Activated T-cell treated with anti-CD3 and anti-CD28 coated beads, Interleukin-2, amount 50 U/mL, for 24 hours (primary cell): Measurements from ENCODE around the gene SOCS1.
A peak's percentile ranks its signal among the peaks of the same experiment; 100 is the strongest.
"Not testable (repeated sequence)": the region's sequence is repeated elsewhere in the genome, so short reads cannot be mapped to it uniquely, and the experiment has no call there.

Experiments used
- DNase-seq: peaks from one replicate; pipeline ENCODE4 v3.0.0-alpha.2; 2020
- H3K27ac Mint-ChIP-seq: 2 replicates; pipeline ENCODE4 v1.8.0; 2020; ENCODE audit warnings: mild to moderate bottlenecking, mixed read lengths
- H3K27me3 Mint-ChIP-seq: 2 replicates; pipeline ENCODE4 v1.8.0; 2020; ENCODE audit warnings: mixed read lengths
- H3K36me3 Mint-ChIP-seq: 2 replicates; pipeline ENCODE4 v1.8.0; 2020; ENCODE audit warnings: low read depth, mixed read lengths
- H3K4me1 Mint-ChIP-seq: 2 replicates; pipeline ENCODE4 v1.8.0; 2020; ENCODE audit warnings: low read depth, mixed read lengths
- H3K4me3 Mint-ChIP-seq: 2 replicates; pipeline ENCODE4 v1.8.0; 2020; ENCODE audit warnings: mild to moderate bottlenecking, moderate library complexity, mixed read lengths
- H3K9me3 Mint-ChIP-seq: 2 replicates; pipeline ENCODE4 v1.8.0; 2020; ENCODE audit warnings: mixed read lengths

The SOCS1 gene

DNA sequence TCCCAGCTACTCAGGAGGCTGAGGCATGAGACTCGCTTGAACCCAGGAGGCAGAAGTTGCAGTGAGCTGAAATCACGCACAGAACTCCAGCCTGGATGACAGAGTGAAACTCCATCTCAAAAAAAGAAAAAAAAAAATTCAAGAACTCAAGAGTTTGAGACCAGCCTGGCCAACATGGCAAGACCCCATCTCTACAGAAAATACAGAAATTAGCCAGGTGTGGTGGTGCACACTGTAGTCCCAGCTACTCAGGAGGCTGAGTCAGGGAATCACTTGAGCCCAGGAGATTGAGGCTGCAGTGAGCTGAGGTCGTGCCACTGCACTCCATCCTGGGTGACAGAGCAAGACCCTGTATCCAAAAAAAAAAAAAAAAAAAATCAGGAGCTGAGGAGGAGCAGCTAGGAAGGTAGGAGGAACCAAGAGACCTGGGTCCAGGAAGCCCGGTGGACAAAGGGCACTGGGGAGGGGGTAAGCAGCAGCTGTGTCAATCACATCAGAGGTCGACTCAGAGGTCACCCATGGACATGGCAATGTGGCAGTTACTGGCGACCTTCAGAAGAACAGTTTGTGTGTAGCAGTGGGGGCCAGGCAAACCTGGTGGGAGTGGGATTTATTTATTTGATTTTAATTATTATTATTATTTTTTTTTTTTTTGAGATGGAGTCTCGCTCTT, 36.2 kb upstream of the SOCS1 start:
- Mint-ChIP-seq H3K36me3 (no peaks in the 10 kb centered on the region), H3K27me3 (peaks cover 5% of the 10 kb centered on the region), H3K27ac (no peak overlapping the region), H3K4me3 (no peak overlapping the region), H3K4me1 (peaks cover 23% of the 10 kb centered on the region), H3K9me3 (no peaks in the 10 kb centered on the region)
- no peak for DNase-seq

DNA sequence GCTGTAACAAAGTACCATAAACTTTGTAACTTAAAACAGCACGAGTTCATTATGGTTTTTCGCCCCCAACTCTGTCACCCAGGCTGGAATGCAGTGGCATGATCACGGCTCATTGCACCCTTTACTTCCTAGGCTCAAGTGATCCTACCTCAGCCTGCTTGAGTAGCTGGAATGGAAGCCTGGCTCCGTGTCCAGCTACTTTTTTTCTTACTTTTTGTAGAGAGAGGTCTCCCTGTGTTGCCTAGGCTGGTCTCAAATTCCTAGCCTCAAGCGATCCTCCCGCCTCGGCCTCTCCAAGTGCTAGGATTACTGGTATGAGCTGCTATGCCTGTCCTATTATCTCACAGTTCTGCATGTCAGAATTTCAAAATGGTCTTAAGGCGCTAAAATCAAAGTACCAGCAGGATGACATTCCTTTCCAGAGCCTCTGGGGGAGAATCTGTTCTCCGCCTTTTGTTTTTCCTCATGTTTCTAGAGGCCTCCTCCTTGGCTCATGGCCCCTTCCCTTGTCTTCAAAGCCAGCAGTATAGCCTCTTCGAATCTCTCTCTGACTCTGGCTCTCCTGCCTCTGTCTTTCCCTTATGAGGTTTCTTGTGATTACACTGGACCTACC, 35.2 kb upstream of the SOCS1 start:
- Mint-ChIP-seq H3K27ac (no peak overlapping the region), H3K9me3 (no peaks in the 10 kb centered on the region), H3K27me3 (peaks cover 5% of the 10 kb centered on the region), H3K4me3 (no peak overlapping the region), H3K36me3 (no peaks in the 10 kb centered on the region), H3K4me1 (peaks cover 22% of the 10 kb centered on the region)
- no peak for DNase-seq

DNA sequence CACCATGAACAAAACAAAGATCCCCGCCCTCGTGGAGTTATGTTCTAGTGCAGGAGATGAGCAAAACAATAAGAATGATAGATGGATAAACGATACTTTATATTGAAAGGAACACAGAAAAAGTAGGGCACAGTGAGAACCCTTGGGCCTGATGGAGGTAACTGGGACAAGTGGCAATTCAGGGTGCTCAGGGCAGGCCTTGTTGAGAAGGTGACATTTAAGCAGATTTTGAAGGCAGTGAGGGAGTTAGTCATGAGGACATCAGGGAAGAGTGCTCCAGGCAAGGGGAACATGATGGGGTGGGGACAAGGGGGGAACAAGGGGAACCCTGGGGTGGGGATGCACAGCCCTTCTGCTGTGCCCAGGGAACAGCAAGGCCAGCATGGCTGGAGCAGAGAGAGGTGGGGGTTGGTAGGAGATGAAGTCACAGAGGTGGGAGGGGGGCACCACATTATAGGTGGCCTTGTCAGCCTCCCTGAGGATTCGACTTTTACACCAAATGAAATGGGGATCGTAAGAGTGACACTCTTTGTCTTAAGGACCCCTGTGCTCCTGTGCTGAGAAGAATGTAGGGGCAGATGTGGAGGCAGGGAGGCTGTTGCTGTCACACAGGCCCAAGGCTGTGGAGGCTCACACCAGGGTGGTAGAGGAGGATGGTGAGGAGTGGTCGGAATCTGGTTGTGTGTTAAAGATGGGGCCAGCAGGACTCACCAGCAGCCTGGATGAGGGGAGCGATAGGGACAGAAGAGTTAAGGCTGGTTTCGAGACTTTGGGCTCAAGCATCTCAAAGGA, 34.3 kb upstream of the SOCS1 start:
- Mint-ChIP-seq H3K4me3 (no peak overlapping the region), H3K27me3 (peaks cover 5% of the 10 kb centered on the region), H3K9me3 (no peaks in the 10 kb centered on the region), H3K27ac (no peak overlapping the region), H3K4me1 (peaks cover 31% of the 10 kb centered on the region), H3K36me3 (no peaks in the 10 kb centered on the region)
- no peak for DNase-seq

DNA sequence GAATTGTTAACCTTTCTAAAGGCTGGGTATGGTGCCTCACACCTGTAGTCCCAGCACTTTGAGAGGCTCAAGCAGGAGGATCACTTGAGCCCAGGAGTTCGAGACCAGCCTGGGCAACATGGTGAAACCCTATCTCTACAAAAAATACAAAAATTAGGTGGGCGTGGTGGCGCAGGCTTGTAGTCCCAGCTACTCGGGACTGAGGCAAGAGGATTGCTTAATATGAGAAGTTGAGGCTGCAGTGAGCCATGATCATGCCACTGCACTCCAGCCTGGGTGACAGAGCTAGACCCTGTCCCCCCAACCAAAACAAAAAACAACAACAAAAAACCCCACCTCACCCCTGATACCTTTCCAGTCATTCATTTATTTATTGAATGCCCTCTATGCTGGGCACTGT, 33.7 kb upstream of the SOCS1 start:
- H3K36me3 Mint-ChIP-seq, H3K27me3 Mint-ChIP-seq, H3K4me3 Mint-ChIP-seq, DNase-seq, H3K9me3 Mint-ChIP-seq, H3K27ac Mint-ChIP-seq: not testable (repeated sequence)
- H3K4me1 Mint-ChIP-seq: peaks cover 28% of the 10 kb centered on the region

DNA sequence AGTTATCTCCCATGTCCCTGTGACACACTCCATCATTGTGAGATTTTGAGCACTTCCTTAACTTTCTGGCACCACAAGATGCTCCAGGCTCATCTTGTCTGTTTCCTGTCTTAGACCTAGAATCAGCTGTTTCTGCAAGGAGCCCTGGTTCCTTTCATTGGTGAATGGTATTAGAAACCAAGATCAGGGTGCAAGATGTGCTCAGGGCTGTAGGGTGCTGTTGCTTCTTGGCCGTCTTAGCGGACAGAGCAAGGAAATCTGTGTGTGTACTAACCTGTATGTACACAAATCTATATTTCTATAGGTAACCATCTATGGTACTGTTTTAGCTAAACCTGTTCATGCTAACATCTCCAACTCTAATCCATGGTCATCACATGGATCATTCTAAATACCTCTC, 33.2 kb upstream of the SOCS1 start:
- DNase-seq: no peak
- no peaks in the 10 kb centered on the region for H3K36me3 Mint-ChIP-seq
- no peak overlapping the region for H3K4me3 Mint-ChIP-seq
- H3K4me1 Mint-ChIP-seq: peaks cover 25% of the 10 kb centered on the region
- no peaks in the 10 kb centered on the region for H3K9me3 Mint-ChIP-seq
- no peak overlapping the region for H3K27ac Mint-ChIP-seq
- peaks cover 5% of the 10 kb centered on the region for H3K27me3 Mint-ChIP-seq

DNA sequence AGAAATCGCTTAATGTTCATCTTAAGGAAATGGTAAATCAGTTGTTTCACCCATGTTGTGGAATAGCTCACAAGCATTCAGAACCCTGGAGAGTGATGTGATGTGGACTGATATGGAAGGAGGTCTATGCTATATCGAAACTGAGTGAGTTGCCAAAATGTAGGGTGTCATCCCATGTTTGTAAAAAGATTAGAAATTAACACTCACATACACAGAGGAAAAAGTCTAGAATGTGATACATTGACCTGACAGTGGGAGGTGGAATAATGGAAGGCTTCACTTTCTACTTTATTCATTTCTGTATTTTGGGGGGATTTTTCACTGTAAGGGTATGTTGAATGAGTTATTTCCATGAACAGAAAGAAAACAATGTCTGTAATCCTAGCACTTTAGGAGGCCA, 29.8 kb upstream of the SOCS1 start:
- Mint-ChIP-seq H3K4me3 (no peak overlapping the region), H3K4me1 (peaks cover 24% of the 10 kb centered on the region), H3K36me3 (no peaks in the 10 kb centered on the region), H3K27me3 (peaks cover 2% of the 10 kb centered on the region), H3K27ac (peak overlapping the region; percentile 73), H3K9me3 (no peaks in the 10 kb centered on the region)
- no peak for DNase-seq

DNA sequence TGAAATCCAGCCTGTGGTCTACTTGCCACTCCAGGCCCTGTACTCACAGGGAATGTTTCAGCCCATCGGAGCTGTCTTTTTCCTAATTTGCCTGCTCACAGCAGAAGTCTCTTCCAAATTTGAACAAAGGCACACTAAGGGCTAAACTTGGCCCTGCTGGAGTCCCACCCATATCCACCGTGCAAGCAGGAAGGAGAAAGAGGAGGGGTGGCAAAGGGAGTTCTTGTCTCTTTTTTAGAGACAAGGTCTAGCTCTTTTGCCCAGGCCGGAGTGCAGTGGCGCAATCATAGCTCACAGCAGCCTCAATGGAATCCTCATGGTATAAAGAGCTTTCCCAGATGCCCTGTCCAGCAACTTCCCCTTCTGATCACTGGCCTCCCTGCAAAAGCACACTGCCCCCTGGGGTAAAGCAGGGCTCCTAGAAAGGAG, 27.8 kb upstream of the SOCS1 start:
- H3K36me3 Mint-ChIP-seq: no peaks in the 10 kb centered on the region
- peaks cover 24% of the 10 kb centered on the region for H3K4me1 Mint-ChIP-seq
- no peaks in the 10 kb centered on the region for H3K9me3 Mint-ChIP-seq
- no peak for DNase-seq
- H3K27me3 Mint-ChIP-seq: no peaks in the 10 kb centered on the region
- no peak overlapping the region for H3K27ac Mint-ChIP-seq
- no peak overlapping the region for H3K4me3 Mint-ChIP-seq

DNA sequence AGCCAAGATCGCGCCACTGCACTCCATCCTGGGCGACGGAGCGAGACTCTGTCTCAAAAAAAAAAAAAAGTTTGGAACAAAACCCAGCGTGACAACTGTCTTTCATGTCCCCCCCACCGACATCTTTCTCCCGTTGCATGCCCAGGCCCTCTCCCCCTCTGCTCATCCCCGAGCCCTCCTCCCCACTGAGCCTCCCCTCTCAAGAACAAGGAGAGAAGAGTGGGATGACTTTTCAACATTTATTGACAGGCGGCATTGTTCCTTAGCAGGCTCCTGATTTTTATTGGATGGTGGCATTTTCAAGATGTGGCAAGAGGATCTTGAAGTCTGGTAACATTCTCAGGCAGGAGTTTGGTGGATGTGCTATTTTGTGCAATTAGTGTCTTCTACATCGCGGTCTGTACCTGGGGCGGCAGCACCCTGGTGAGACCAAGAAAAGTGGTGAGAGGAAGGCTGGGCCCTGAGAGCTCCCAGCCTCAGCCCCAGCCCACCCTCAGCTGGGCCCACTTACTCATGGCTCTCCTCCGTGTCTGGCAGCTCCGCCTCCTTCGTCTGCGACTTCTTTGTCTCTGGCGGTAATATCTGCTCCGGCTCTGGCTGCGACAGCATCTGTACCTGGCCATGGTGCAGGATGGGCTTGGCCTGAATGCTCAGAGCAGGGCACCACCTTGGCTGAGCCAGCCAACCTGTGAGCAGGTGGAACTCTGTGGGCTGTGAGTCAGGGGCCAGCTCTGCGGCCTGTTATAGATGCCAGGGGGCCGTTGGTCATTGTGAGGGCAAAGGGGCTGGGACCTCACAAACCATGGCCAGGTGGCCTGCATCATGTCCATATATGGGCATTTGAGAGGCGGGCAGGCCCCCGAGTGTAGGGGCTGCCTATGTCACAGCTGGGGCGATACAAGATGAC, 24.9 kb upstream of the SOCS1 start, which contains the start of gene PRM1:
Gene PRM1, minus strand, starts transcription at position 715 of the 907 bp plus-strand sequence. Its CDS starts 92 bp downstream, at position 623.
- no peak within 1 kb of the TSS for H3K27ac Mint-ChIP-seq
- H3K36me3 Mint-ChIP-seq: no peaks in the 10 kb centered on the region
- no peaks in the 10 kb centered on the region for H3K9me3 Mint-ChIP-seq
- H3K4me3 Mint-ChIP-seq: no peak within 1 kb of the TSS
- no peak for DNase-seq
- H3K27me3 Mint-ChIP-seq: no peaks in the 10 kb centered on the region
- peaks cover 10% of the 10 kb centered on the region for H3K4me1 Mint-ChIP-seq

DNA sequence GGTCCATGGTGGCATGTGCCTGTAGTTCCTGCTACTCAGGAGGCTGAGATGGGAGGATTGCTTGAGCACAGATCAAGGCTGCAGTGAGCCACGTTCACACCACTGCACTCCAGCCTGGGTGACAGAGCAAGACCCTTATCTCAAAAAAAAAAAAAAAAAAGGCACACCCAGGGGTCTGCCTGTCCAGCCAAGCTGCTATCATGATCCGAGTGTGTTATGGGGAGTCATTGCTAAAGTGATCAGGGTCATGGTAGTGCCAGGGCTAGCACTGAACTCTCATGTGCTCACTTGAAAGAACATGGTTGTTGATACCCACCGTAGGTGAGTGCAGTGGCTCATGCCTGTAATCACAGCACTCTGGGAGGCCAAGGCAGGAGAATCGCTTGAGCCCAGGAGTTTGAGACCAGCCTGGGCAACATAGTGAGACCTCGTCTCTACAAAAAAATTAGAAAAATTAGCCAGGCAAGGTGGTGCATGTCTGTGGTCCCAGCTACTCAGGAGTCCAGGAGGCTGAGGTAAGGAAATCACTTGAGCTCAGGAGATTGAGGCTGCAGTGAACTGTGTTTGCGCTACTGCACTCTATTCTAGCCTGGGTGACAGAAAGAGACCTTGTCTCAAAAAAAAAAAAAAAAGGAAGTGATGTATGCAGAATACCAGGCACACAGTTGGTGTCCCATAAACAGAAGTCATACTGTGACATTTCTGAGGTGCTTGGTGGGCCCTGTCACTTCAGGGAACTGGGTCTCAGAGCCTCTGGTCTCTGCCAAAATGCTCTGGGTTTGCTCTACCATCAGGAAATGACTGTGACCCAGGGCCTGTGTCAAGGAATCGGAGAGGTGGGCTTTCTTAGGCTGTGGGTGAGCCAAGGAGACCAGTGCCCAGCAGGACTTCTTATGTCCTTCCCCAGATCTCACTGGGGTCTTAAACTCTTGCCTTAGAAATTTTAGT, 23.0 kb upstream of the SOCS1 start:
- H3K4me3 Mint-ChIP-seq: no peak overlapping the region
- no peaks in the 10 kb centered on the region for H3K36me3 Mint-ChIP-seq
- H3K27ac Mint-ChIP-seq: no peak overlapping the region
- no peak for DNase-seq
- H3K4me1 Mint-ChIP-seq: peaks cover 2% of the 10 kb centered on the region
- no peaks in the 10 kb centered on the region for H3K9me3 Mint-ChIP-seq
- H3K27me3 Mint-ChIP-seq: no peaks in the 10 kb centered on the region

DNA sequence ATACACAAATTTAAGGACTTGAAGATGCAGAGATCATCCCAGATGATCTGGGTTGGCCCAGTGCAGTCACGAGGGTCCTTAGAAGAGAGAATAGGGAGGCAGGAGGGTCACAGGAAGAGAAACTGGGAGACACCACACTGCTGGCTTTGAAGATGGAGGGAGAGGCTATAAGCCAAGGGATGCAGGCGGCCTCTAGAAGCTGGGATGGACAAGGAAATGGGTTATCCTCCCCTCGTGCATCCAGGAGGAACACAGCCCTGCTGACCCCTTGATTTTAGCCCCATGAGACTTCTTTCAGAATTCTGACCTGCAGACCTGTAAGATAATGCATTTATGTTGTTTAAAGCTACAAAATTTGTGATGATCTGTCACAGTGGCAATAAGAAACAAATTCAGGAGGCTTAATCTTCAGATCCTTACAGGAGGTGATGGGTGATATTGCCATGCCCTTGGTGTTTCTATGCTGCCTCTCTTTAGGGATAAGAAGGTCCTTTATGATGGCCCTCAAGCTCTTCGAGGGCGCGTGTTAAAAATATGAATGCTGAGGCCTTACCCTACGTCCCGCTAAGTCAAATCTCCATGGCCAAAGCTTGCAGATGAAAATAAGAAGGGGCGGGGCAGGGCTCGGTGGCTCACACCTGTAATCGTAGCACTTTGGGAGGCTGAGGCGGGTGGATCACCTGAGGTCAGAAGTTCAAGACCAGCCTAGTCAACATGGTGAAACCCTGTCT, 21.8 kb upstream of the SOCS1 start:
- no peak overlapping the region for H3K27ac Mint-ChIP-seq
- H3K4me3 Mint-ChIP-seq: no peak overlapping the region
- no peaks in the 10 kb centered on the region for H3K9me3 Mint-ChIP-seq
- no peaks in the 10 kb centered on the region for H3K36me3 Mint-ChIP-seq
- no peak for DNase-seq
- H3K27me3 Mint-ChIP-seq: no peaks in the 10 kb centered on the region
- H3K4me1 Mint-ChIP-seq: peaks cover 2% of the 10 kb centered on the region

DNA sequence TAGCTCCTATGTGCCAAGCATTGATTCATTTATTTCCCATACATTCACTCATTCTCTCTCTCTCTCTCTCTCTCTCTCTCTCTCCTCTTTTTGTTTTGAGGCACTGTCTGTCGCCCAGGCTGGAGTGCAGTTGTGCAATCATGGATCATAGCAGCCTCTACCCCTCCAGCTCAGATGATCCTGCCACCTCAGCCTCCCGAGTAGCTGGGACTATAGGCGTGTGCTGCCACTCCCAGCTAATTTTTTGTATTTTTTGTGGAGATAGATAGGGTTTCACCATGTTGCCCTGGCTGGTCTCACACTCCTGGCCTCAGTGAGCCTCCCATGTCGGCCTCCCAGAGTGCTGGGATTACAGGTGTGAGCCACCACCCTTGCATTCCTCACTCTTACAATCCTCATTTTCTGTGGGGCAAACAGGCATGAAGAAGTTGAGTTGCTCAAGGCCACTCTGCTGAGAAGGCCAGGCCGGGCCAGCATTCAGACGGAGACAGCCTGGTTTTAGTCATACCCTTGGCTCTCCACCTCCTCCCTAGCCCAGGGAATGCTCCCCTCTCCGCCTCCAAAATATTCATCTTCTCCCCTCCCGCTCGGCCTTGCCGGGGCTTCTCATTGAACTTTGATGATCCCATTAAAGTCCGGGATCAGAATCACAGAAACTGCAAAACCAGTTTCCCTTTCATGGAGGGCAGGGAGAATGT, 21.0 kb upstream of the SOCS1 start:
- no peak overlapping the region for H3K4me3 Mint-ChIP-seq
- H3K27ac Mint-ChIP-seq: no peak overlapping the region
- H3K27me3 Mint-ChIP-seq: no peaks in the 10 kb centered on the region
- DNase-seq: no peak
- no peaks in the 10 kb centered on the region for H3K9me3 Mint-ChIP-seq
- H3K4me1 Mint-ChIP-seq: peaks cover 1% of the 10 kb centered on the region
- no peaks in the 10 kb centered on the region for H3K36me3 Mint-ChIP-seq

DNA sequence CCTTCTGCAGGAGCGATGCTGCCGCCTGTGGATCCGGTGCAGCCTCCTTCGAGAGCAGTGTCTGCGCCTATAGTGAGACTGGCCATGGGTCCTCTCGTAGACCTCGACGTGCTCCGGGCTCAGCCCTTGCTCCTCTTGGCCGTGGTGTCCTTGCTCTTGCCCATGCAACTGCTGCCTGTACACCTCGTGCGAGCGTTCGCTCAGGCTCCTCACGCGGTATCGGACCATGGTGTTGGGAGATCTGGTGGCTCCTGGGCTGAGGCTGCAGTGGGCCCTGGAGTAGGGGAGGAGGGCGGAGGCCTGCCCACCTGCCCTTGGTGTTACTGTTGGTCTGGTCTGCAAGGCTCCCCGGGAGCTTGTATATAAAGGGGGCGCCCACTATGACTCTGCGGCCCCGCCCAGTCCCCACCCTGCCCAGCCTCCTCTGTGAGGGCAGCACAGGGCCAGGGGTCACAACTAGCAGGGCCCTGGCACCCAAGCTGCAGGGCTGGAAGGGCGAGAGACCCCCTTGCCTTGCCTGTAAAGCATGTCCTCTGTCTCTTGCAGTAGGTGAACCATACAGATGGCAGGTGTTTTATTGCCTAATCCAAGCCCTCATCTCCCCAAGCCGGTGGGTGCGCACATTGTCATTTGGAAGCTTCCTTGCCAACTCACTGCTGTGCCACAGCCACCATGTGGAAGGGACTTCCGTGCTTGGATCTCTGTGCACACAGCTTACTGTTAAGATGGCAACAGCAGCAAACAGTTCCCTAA, 20.3 kb upstream of the SOCS1 start, which contains the start of gene PRM2:
Gene PRM2, minus strand, starts transcription at position 338 of the 753 bp plus-strand sequence. Its CDS starts 110 bp downstream, at position 228.
- Mint-ChIP-seq H3K9me3 (no peaks in the 10 kb centered on the region), H3K4me1 (no peaks in the 10 kb centered on the region), H3K27me3 (no peaks in the 10 kb centered on the region), H3K27ac (no peak within 1 kb of the TSS), H3K4me3 (no peak within 1 kb of the TSS), H3K36me3 (no peaks in the 10 kb centered on the region)
- no peak for DNase-seq
